Iris pigment epithelial cell (primary cell): ENCODE data around the gene TAOK3.
"Not testable (repeated sequence)": the region's sequence is repeated elsewhere in the genome, so short reads cannot be mapped to it uniquely, and the experiment has no call there.

Source experiments
- DNase-seq: peaks from one replicate; pipeline ENCODE4 v3.0.0-alpha.2; 2011; ENCODE audit warnings: low read depth

Gene TAOK3

GRCh38 chr12:118299791-118300460 is 72.8 kb downstream of the TAOK3 start:
- no peak for DNase-seq

- DNase-seq, result no peak
Observed at GRCh38 chr12:118297284-118297683, 75.4 kb downstream of the TAOK3 start.

GRCh38 chr12:118292836-118293235 is 79.9 kb downstream of the TAOK3 start:
- DNase-seq, result no peak

DNA sequence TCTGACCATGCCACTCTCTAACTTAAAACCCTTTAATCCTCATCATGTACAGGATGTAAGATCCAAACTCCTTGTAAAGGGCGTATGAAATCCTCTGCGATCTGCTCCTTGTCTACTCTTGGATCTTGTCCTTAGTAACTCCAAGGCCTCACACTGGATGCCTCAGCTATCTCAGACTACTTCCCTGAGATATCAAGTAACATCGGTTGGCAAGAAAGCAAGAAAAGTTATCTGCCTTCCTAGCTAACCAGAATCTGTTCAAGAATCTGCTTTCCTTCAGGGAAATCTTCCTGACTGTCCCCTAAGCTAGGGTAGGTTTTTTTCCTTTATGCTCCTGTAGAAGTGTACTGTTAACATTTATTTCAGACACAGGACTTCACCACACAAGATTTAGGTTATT is 82.6 kb downstream of the TAOK3 start:
- DNase-seq, result peak; percentile 71

- DNase-seq, result no peak
Observed at GRCh38 chr12:118288174-118288573, 84.5 kb downstream of the TAOK3 start.

GRCh38 chr12:118287728-118288127 is 85.0 kb downstream of the TAOK3 start:
- DNase-seq, result no peak

DNA sequence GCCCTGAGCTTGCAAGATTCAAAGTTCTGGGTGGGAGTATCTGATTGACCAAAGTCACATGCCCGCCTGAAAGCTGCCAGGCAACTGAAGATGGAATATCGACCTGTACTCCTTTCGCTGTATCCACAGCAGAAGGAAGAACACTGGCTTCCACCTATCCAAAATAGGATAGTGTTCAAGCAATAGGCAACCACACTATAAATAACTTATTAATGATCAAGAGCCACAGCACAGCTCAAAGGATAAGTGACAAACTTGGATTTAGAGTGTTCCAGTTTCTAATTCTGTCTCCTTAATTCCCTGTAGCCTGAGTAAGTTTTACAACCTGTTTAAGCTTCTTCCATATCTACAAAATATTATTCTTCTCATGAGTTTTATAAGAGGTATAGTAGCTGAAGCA is 89.9 kb downstream of the TAOK3 start:
- no peak for DNase-seq

DNA sequence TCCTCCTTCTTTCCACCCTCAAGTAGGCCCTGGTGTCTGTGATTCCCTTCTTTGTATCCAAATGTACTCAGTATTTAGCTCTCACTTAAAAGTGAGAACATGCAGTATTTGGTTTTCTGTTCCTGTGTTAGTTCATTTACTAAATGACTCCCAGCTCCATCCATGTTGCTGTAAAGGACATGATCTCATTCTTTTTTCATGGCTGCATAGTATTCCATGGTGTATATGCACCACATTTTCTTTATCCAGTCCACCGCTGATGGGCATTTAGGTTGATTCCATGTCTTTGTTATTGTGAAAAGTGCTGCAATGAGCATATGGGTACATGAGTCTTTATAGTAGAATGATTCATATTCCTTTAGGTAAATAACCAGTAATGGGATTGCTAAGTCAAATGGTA is 94.4 kb downstream of the TAOK3 start:
- DNase-seq, result not testable (repeated sequence)

- DNase-seq, result no peak
Observed at GRCh38 chr12:118274066-118274465, 98.6 kb downstream of the TAOK3 start.

DNA sequence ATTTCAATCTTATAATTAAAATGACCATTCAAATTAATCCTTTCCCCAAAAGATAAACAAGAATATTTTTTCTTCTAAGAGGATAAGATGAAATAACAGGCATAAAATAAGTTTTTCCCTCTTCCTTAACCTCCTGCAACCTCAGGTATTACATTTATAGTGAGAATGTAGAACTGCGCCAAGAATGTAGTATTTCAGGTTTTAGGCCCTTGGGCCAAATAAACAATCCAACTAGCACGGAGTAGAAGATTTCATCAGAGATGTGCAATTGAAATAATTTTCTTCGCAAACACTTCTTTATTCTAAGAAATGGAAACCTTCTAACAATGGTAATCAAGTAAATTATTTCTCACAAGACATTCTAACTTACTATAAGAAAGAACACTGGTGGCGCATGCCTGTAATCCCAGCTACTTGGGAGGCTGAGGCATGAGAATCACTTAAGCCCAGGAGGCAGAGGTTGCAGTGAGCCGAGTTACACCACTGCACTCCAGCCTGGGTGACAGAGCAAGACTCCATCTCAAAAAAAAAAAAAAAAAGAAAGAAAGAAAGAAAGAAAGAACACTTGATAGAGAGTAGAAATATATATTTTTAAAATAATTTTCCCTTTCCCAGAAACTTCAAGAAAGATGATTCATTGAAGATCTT is 100.8 kb downstream of the TAOK3 start:
- DNase-seq, result peak; percentile 41

DNA sequence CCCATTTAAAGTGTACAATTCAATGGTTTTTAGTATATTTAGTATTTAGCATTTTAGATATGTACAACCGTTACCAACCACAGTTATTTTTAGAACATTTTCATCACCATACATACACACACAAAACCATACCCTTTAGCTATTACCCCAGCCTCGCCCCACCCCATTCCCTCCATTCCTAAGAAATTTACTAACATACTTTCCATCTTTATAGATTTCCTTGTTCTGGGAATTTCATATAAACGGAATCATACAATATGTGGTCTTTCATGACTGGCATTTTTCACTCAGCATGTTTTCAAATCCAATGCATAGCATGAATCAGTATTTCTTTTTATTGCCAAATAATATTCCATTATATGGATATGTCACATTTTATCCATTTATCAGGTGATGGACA is 101.5 kb downstream of the TAOK3 start:
- no peak for DNase-seq

DNA sequence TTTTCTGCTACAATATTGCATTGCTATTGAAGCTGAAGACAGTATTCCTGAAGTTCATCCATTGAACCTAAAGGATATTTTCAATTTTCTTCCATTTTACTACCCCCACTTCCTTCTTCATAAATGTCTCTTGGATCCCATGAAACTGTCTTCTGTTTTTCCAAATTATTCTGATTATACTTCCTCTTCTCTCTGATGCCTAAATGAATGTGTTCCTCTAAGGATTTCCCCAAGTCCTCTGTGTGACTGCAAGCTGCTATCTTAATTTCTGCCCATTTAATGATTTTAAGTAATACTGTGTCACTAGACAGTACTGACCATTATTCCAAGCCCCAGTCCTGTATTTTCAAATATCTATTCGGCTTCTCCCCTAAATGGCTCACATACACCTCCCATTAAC is 102.9 kb downstream of the TAOK3 start:
- DNase-seq, result no peak

- peak; percentile 28 for DNase-seq
Observed at GRCh38 chr12:118259079-118259478, 113.6 kb downstream of the TAOK3 start.

GRCh38 chr12:118256352-118256751 is 116.4 kb downstream of the TAOK3 start:
- no peak for DNase-seq

- no peak for DNase-seq
Observed at GRCh38 chr12:118249547-118249946, 123.2 kb downstream of the TAOK3 start.

DNA sequence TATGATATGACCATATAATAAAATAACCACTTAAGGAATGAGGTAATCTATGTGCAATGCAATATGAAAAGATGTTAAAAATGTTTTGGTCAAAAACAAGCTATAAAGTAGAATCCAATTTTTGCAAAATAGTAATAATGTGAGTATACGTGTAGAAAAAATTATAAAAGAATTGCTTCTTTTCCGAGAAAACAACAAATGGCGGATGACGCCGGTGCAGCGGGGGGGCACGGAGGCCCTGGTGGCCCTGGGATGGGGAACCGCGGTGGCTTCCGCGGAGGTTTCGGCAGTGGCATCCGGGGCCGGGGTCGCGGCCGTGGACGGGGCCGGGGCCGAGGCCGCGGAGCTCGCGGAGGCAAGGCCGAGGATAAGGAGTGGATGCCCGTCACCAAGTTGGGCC is 126.8 kb downstream of the TAOK3 start:
- not testable (repeated sequence) for DNase-seq

DNA sequence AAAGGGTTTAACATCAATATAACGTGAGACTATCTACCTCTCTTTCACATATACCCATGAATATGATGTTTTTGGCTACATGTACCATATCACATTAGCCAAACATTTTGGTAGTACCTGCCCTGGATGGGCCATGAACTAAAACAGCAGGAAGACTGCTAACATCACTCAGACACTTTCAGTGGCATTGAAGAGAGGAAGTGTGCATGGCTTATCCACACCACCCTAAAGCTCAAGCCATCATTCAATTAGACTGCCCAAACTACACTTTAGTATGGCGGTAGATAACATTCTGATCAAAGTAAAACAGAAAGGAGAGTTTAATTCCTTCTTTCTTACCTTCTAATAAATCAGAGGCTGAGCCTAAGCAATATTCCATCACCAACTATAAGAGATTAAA is 133.8 kb downstream of the TAOK3 start:
- no peak for DNase-seq

DNA sequence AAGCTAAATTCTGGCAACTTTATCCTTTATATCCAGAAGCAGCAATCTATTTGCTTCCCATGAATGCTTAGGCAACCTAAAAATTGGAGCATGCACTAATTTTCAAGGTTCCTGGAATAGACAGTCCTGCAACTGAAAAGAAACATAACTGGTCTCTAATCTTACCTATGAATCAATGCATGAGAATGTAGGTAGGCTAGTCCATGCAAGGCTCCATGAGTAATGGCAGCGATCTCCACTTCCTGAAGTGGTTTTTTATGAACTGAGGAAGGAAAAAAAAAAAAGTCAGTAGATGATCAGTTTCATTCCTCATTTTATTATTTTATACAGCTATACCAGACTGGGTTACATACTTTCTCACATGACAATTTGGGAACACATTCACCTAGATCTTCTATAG is 134.8 kb downstream of the TAOK3 start:
- peak; percentile 86 for DNase-seq

DNA sequence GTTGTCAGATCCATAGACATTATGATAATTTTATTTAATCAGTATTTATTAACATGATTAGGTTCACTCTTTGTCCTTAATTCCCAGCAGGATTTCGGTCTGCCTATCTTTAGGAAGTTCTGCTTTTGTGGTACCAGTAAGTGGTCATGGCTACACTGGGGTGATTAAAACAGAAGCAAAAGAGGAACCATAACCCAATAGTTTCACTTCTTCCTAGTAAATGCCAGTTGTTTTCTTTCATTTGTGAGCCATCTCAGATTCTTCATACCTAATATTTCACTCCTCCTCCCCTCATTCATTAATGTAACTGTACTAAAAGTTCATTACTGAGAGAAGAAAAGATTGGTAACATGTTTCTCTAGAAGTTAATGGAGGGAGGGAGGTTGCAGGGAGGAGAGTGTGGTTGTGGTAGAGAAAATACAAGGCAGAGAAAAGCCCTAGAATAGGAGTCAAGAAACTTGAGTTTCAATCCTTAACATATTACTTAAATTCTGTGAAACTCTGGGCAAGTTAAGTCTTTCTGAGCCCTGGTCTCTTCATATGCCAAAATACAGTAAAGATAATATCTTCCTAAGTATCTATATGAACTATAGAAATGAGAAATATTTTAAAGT is 135.5 kb downstream of the TAOK3 start:
- DNase-seq, result no peak

GRCh38 chr12:118220702-118221101 is 152.0 kb downstream of the TAOK3 start:
- DNase-seq, result no peak

GRCh38 chr12:118219772-118220171 is 152.9 kb downstream of the TAOK3 start:
- no peak for DNase-seq

- DNase-seq, result no peak
Observed at GRCh38 chr12:118219106-118219505, 153.6 kb downstream of the TAOK3 start.

- DNase-seq, result no peak
Observed at GRCh38 chr12:118213452-118213851, 159.3 kb downstream of the TAOK3 start.

DNA sequence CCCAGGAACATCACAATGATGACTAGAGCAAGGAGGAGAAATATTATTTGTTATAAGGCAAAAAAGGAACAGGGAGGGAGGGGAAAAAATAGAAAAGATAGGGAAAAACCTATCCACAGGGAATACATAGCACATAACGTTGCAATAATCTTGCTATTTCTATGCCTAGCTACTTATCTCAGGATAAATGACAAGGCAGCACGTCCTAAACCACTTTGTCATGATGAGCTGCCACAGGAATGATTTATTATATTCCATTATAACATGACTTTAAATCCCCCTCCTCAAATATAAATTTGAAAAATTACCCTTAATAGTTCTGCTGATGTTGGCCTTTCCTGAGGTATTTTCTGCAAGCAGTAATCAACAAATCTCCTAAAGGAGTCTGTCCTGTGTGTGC is 160.1 kb downstream of the TAOK3 start:
- DNase-seq, result no peak
